Parathyroid adenoma (tissue), 2 donors: ENCODE results near the gene LAMB1.
A peak's percentile ranks its signal among the peaks of the same experiment; 100 is the strongest.

Experiments
- H2AFZ ChIP-seq: fragments of 300-600 bp; sonication (generic); one replicate; pipeline ENCODE4 v1.7.0; 2017; ENCODE audit warnings: antibody characterized with exemption, mild to moderate bottlenecking
- H3K27ac ChIP-seq: fragments of 300-600 bp; sonication (generic); one replicate; pipeline ENCODE4 v1.7.0; 2017
- H3K27me3 ChIP-seq: fragments of 300-600 bp; sonication (generic); one replicate; pipeline ENCODE4 v1.7.0; 2017; ENCODE audit warnings: low read length; ENCODE audit not compliant: control insufficient read depth, insufficient read depth
- H3K36me3 ChIP-seq: fragments of 300-600 bp; sonication (generic); one replicate; pipeline ENCODE4 v1.7.0; 2017; ENCODE audit warnings: low read length; ENCODE audit not compliant: control insufficient read depth, insufficient read depth
- H3K4me1 ChIP-seq: fragments of 300-600 bp; sonication (generic); one replicate; pipeline ENCODE4 v1.7.0; 2017; ENCODE audit warnings: control low read depth
- H3K4me2 ChIP-seq: fragments of 300-600 bp; sonication (generic); one replicate; pipeline ENCODE4 v1.7.0; 2017; ENCODE audit warnings: low read length
- H3K4me3 ChIP-seq: fragments of 300-600 bp; sonication (generic); one replicate; pipeline ENCODE4 v1.7.0; 2017; ENCODE audit warnings: low read depth, low read length
- H3K79me2 ChIP-seq: fragments of 300-600 bp; sonication (generic); one replicate; pipeline ENCODE4 v1.7.0; 2017; ENCODE audit warnings: control low read depth
- H3K9ac ChIP-seq: fragments of 300-600 bp; sonication (generic); one replicate; pipeline ENCODE4 v1.7.0; 2017; ENCODE audit warnings: mild to moderate bottlenecking
- H3K9me3 ChIP-seq: fragments of 300-600 bp; sonication (generic); one replicate; pipeline ENCODE4 v1.7.0; 2017; ENCODE audit warnings: low read length; ENCODE audit not compliant: control insufficient read depth
- CTCF ChIP-seq: fragments of 300-600 bp; sonication (generic); IDR thresholded peaks from one replicate; pipeline ENCODE4 v1.7.0; 2017; ENCODE audit warnings: antibody characterized with exemption, mild to moderate bottlenecking
- donor health status: primary hyperparathyroidism.

Gene LAMB1

GRCh38 chr7:107971613-107972012, 31.3 kb downstream of the LAMB1 start:
- Histone ChIP-seq H3K36me3 (no peaks in the 10 kb centered on the region), H3K27me3 (no peaks in the 10 kb centered on the region), H3K9ac (no peak overlapping the region), H2AFZ (no peak overlapping the region), H3K4me3 (no peak overlapping the region), H3K4me1 (no peaks in the 10 kb centered on the region), H3K27ac (peak overlapping the region; percentile 65), H3K79me2 (no peaks in the 10 kb centered on the region), H3K9me3 (no peaks in the 10 kb centered on the region), H3K4me2 (no peak overlapping the region)
- TF ChIP-seq CTCF, result no peak

DNA sequence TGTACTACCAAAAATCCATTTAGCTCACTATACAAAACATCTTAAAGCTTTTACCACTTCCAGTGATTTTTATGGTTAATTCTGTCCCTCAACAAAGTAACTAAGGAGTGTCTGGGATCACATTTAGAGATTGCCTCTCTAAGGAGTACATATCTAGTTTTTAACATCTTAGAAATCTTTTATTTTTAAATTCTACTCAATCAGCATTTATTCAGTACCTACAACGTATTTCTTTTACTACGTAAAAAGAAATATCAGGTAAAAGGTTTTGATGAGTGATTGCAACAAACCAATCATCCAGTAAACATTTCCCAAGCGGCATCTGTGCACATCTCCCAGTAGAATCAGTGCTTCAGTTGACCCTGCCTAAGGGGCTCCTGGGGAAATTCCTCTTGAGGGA, 31.9 kb downstream of the LAMB1 start:
- no peaks in the 10 kb centered on the region for H3K27me3 ChIP-seq
- no peak for TF ChIP-seq CTCF
- peak overlapping the region; percentile 65 for H3K27ac ChIP-seq
- no peaks in the 10 kb centered on the region for H3K9me3 ChIP-seq
- no peak overlapping the region for H2AFZ ChIP-seq
- H3K36me3 ChIP-seq, result no peaks in the 10 kb centered on the region
- no peak overlapping the region for H3K4me2 ChIP-seq
- no peak overlapping the region for H3K4me3 ChIP-seq
- no peaks in the 10 kb centered on the region for H3K4me1 ChIP-seq
- no peaks in the 10 kb centered on the region for H3K79me2 ChIP-seq
- H3K9ac ChIP-seq, result no peak overlapping the region

DNA sequence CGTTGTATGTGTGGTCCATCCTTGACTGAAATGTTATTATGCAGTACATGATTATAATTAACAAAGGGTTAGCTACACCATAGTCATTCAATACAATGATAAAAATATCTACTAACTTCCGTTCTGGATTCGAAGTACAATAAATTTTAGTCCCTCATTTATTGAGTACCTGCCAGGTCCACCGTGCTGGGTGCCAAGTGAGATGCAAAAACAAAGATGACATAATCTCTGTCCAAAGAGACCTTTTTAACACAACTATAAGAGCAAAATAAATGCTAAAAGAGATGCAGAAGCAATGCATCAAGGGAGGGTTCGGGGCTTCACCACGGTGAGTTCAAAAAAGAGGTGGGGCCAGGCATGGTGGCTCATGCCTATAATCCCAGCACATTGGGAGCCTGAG, 33.1 kb downstream of the LAMB1 start:
- Histone ChIP-seq H3K79me2 (no peaks in the 10 kb centered on the region), H3K27ac (no peak overlapping the region), H3K4me1 (no peaks in the 10 kb centered on the region)

GRCh38 chr7:107968449-107968848, 34.5 kb downstream of the LAMB1 start:
- H3K36me3 ChIP-seq, result no peaks in the 10 kb centered on the region
- no peaks in the 10 kb centered on the region for H3K9me3 ChIP-seq
- H3K4me1 ChIP-seq, result no peaks in the 10 kb centered on the region
- no peak overlapping the region for H3K9ac ChIP-seq
- H3K4me2 ChIP-seq, result no peak overlapping the region
- H3K27ac ChIP-seq, result no peak overlapping the region
- no peak overlapping the region for H3K4me3 ChIP-seq
- no peak for TF ChIP-seq CTCF
- no peaks in the 10 kb centered on the region for H3K79me2 ChIP-seq
- H3K27me3 ChIP-seq, result no peaks in the 10 kb centered on the region
- H2AFZ ChIP-seq, result no peak overlapping the region

More for the DNA sequence above, 33.1 kb downstream of the LAMB1 start:
- Histone ChIP-seq H2AFZ (no peak overlapping the region), H3K4me2 (no peak overlapping the region), H3K36me3 (no peaks in the 10 kb centered on the region), H3K9me3 (no peaks in the 10 kb centered on the region), H3K9ac (no peak overlapping the region), H3K27me3 (no peaks in the 10 kb centered on the region), H3K4me3 (no peak overlapping the region)
- TF ChIP-seq CTCF, result no peak

DNA sequence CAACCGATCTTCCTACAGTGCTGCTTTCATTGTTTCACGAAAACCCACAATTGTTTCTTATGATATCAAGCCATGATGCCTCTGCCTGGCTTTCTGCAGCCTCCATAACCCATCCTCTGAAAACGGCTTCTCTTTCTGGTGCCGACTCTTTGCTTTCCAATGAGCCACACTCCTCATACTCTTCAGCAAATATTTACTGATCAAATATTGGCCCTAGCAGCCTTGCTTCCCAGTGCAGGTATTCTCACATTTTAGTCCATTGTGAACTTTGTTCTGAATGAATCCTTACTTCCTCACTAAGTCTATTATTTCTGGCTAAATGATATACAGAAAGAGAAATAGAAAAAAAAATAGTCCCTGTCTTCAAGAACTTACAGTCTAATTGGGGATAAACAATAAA, 35.5 kb downstream of the LAMB1 start:
- Histone ChIP-seq H2AFZ (no peak overlapping the region), H3K4me3 (no peak overlapping the region), H3K4me1 (no peaks in the 10 kb centered on the region), H3K27me3 (no peaks in the 10 kb centered on the region), H3K79me2 (no peaks in the 10 kb centered on the region), H3K4me2 (no peak overlapping the region), H3K27ac (no peak overlapping the region), H3K9me3 (no peaks in the 10 kb centered on the region), H3K36me3 (no peaks in the 10 kb centered on the region), H3K9ac (no peak overlapping the region)
- no peak for TF ChIP-seq CTCF
